Hepatocyte (in vitro differentiated cells): Measurements from ENCODE around the gene EXOC6B. TPM values are rescaled to one million over a fixed set of nuclear protein-coding genes. Genes with fewer than 3 reads are reported as not detected.
A peak's percentile ranks its signal among the peaks of the same experiment; 100 is the strongest.

Experiments used
- DNase-seq: peaks from one replicate; pipeline ENCODE4 v3.0.0-alpha.2; 2016; ENCODE audit warnings: low spot score
- H2AFZ ChIP-seq: fragments of 200-600 bp; sonication (generic); 2 replicates; pipeline ENCODE4 v1.6.0; 2016; ENCODE audit warnings: antibody characterized with exemption, mild to moderate bottlenecking
- H3K27ac ChIP-seq: fragments of 200-600 bp; sonication (generic); 2 replicates; pipeline ENCODE4 v1.5.1; 2016; ENCODE audit warnings: mild to moderate bottlenecking
- H3K27me3 ChIP-seq: fragments of 200-600 bp; sonication (generic); 2 replicates; pipeline ENCODE4 v1.6.1; 2016
- H3K36me3 ChIP-seq: fragments of 200-600 bp; sonication (generic); replicated peaks from 2 replicates; pipeline ENCODE4 v1.5.1; 2016; ENCODE audit warnings: low read depth; ENCODE audit not compliant: insufficient read depth
- H3K4me1 ChIP-seq: fragments of 200-600 bp; sonication (generic); 2 replicates; pipeline ENCODE4 v1.5.1; 2016; ENCODE audit warnings: mild to moderate bottlenecking, moderate library complexity; ENCODE audit not compliant: insufficient read depth
- H3K4me2 ChIP-seq: fragments of 200-600 bp; sonication (generic); 2 replicates; pipeline ENCODE4 v1.6.0; 2016
- H3K4me3 ChIP-seq: fragments of 200-600 bp; sonication (generic); 2 replicates; pipeline ENCODE4 v1.5.1; 2016; ENCODE audit warnings: mild to moderate bottlenecking
- H3K79me2 ChIP-seq: fragments of 200-600 bp; sonication (generic); 2 replicates; pipeline ENCODE4 v1.6.0; 2017; ENCODE audit warnings: mild to moderate bottlenecking
- H3K9me2 ChIP-seq: fragments of 200-600 bp; sonication (generic); replicated peaks from 2 replicates; pipeline ENCODE4 v1.6.0; 2017; ENCODE audit warnings: mild to moderate bottlenecking; ENCODE audit not compliant: insufficient read depth
- H3K9me3 ChIP-seq: fragments of 200-600 bp; sonication (generic); 2 replicates; pipeline ENCODE4 v1.5.1; 2016; ENCODE audit warnings: low read depth, mild to moderate bottlenecking
- H4K20me1 ChIP-seq: fragments of 200-600 bp; sonication (generic); 2 replicates; pipeline ENCODE4 v1.6.0; 2016; ENCODE audit warnings: mild to moderate bottlenecking; ENCODE audit not compliant: insufficient read depth, poor library complexity, severe bottlenecking
- EZH2 ChIP-seq: fragments of 200-600 bp; sonication (generic); IDR thresholded peaks from 2 replicates; pipeline ENCODE4 v1.6.1; 2016; ENCODE audit warnings: antibody characterized with exemption, mild to moderate bottlenecking, borderline replicate concordance
- EZH2phosphoT487 ChIP-seq: fragments of 200-600 bp; sonication (generic); IDR thresholded peaks from one replicate; pipeline ENCODE4 v1.6.1; 2018; ENCODE audit warnings: antibody characterized with exemption, mild to moderate bottlenecking, low read depth, moderate library complexity; ENCODE audit not compliant: unreplicated experiment, severe bottlenecking
- WGBS: methylation state at CpG from one replicate; pipeline ENCODE4 v1.1.6; 2016; ENCODE audit warnings: low lambda C conversion rate; ENCODE audit errors: missing lambda C conversion rate; 5-methylcytosine and 5-hydroxymethylcytosine counted together
- polyA plus RNA-seq: library from polyadenylated mRNA; unstranded; fragments of >200 nt; fragmentation: Nextera tagmentation; extraction: Ambion mirVana; gene quantifications from 2 replicates; pipeline ENCODE4 v1.2.1, GENCODE V29; 2016
- total RNA-seq: library from RNA; depleted of rRNA; stranded (reverse); fragments of >200 nt; gene quantifications from 2 replicates; pipeline ENCODE4 v1.2.3, GENCODE V29; 2014
- TF ChIP-seq, protein P1 (sequence below): fragments of 200-600 bp; sonication (generic); IDR thresholded peaks from 2 replicates; pipeline ENCODE4 v1.5.1; 2016; ENCODE audit warnings: antibody characterized with exemption, mild to moderate bottlenecking; ENCODE audit not compliant: poor library complexity

EXOC6B gene
- total and polyA plus RNA-seq, 2 experiments from 2014 or later, result 11.8 to 36.2 TPM

DNA sequence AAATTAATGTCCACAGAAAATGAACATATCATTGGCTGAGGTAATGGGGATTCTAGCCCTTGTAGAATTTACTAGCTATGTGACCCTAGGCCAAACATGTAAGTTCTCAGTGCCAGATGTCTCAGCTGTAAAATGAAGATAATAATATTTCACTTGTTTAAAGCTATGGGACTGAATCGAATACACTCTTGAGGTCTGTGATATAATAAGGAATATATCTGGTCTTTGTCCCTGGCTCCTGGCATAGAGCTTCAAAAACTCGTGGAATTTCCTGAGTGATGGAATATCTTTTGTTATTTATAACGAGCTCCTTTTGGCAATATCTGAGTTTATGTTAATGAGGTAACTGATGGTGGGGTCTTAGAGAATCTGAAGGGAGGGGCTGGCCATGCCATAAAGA, 476.8 kb downstream of the EXOC6B start:
- H4K20me1 ChIP-seq, result no peaks in the 10 kb centered on the region
- no peaks in the 10 kb centered on the region for H3K9me2 ChIP-seq
- H2AFZ ChIP-seq, result no peak overlapping the region
- no peaks in the 10 kb centered on the region for H3K27me3 ChIP-seq
- 89% methylated on average over 3 of the region's 3 CpGs for WGBS
- DNase-seq, result no peak
- no peak overlapping the region for H3K4me3 ChIP-seq
- peaks cover 7% of the 10 kb centered on the region for H3K4me1 ChIP-seq
- no peaks in the 10 kb centered on the region for H3K36me3 ChIP-seq
- no peak overlapping the region for H3K27ac ChIP-seq
- H3K4me2 ChIP-seq, result no peak overlapping the region
- TF ChIP-seq, protein P1, sequence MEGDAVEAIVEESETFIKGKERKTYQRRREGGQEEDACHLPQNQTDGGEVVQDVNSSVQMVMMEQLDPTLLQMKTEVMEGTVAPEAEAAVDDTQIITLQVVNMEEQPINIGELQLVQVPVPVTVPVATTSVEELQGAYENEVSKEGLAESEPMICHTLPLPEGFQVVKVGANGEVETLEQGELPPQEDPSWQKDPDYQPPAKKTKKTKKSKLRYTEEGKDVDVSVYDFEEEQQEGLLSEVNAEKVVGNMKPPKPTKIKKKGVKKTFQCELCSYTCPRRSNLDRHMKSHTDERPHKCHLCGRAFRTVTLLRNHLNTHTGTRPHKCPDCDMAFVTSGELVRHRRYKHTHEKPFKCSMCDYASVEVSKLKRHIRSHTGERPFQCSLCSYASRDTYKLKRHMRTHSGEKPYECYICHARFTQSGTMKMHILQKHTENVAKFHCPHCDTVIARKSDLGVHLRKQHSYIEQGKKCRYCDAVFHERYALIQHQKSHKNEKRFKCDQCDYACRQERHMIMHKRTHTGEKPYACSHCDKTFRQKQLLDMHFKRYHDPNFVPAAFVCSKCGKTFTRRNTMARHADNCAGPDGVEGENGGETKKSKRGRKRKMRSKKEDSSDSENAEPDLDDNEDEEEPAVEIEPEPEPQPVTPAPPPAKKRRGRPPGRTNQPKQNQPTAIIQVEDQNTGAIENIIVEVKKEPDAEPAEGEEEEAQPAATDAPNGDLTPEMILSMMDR, result no peak
- TF ChIP-seq EZH2phosphoT487 (no peak), EZH2 (no peak)
- H3K79me2 ChIP-seq, result no peaks in the 10 kb centered on the region
- peaks cover 10% of the 10 kb centered on the region for H3K9me3 ChIP-seq

DNA sequence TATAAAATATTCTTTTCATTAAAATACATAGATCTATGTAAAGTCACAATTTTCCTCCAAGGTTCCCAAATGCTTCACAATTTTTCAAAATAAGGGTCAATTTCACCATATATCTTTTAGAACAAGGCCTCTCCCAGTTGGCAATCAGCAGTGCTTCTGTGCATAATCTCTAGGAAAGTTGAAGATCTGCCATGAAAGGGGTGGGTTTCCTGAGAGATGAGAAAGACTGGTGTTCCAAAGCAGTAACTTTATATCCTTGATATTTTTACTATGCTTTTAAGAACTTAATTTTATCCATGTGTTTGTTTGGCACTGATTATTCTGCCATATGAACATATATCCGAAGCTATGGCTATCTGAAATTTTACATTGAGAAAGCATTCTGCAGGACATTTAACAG, 478.8 kb downstream of the EXOC6B start:
- Histone ChIP-seq H2AFZ (no peak overlapping the region), H3K4me1 (peaks cover 7% of the 10 kb centered on the region), H3K27me3 (no peaks in the 10 kb centered on the region), H4K20me1 (no peaks in the 10 kb centered on the region), H3K36me3 (no peaks in the 10 kb centered on the region), H3K27ac (no peak overlapping the region), H3K4me3 (no peak overlapping the region), H3K9me2 (no peaks in the 10 kb centered on the region), H3K79me2 (no peaks in the 10 kb centered on the region), H3K9me3 (peaks cover 13% of the 10 kb centered on the region), H3K4me2 (no peak overlapping the region)
- DNase-seq, result peak; percentile 5
- 59% methylated on average over 1 of the region's 1 CpG for WGBS
- TF ChIP-seq, protein P1, result no peak
- TF ChIP-seq EZH2phosphoT487 (no peak), EZH2 (no peak)

DNA sequence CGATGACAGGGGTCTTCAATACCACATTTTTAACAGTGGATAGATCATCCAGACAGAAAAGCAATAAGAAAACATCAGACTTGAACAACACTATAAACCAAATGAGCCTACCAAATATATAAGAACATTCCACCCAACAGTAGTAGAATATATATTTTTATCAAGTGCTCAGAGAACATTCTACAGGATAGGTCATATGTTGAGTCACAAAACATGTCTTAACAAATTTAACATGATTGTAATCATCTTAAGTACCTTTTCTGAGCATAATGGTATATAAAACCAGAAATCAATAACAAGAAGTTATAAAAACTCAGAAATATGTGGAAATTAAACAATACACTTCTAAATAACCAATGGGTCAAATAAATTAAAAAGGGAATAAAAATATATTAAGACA, 484.2 kb downstream of the EXOC6B start:
- Histone ChIP-seq H3K27ac (no peak overlapping the region), H3K4me3 (no peak overlapping the region), H3K4me1 (no peaks in the 10 kb centered on the region), H3K4me2 (no peak overlapping the region), H3K27me3 (no peaks in the 10 kb centered on the region), H3K36me3 (no peaks in the 10 kb centered on the region), H4K20me1 (no peaks in the 10 kb centered on the region), H3K9me3 (peaks cover 13% of the 10 kb centered on the region), H3K79me2 (no peaks in the 10 kb centered on the region), H2AFZ (no peak overlapping the region), H3K9me2 (no peaks in the 10 kb centered on the region)
- TF ChIP-seq, protein P1, result no peak
- TF ChIP-seq EZH2phosphoT487, result no peak
- TF ChIP-seq EZH2, result no peak
- DNase-seq, result no peak
- WGBS, result 98% methylated on average over 1 of the region's 1 CpG

DNA sequence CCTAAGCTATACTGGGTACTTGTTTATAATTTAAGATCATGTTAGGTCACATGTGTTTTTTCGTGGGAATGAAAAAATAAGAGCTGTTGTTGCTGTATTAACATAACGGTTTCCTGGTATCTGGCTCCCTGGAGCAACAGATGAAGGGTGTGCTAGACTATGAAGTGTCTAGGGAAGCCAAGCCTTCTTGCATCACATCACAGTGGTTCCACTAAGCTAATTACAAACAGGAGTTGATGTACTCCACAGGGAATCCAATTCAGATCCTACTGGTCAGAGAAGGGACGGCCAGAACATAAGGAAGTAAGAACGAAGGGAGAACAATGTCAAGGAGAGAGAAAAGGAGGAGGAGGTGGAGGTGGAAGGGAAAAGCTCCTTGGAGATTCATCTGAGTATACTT, 485.2 kb downstream of the EXOC6B start:
- TF ChIP-seq EZH2phosphoT487 (no peak), EZH2 (no peak)
- TF ChIP-seq, protein P1, result no peak
- DNase-seq, result no peak
- no peaks in the 10 kb centered on the region for H3K4me1 ChIP-seq
- H4K20me1 ChIP-seq, result no peaks in the 10 kb centered on the region
- H3K9me3 ChIP-seq, result peaks cover 13% of the 10 kb centered on the region
- no peak overlapping the region for H3K4me3 ChIP-seq
- WGBS, result 91% methylated on average over 4 of the region's 4 CpGs
- no peak overlapping the region for H2AFZ ChIP-seq
- H3K27me3 ChIP-seq, result no peaks in the 10 kb centered on the region
- H3K4me2 ChIP-seq, result no peak overlapping the region
- H3K36me3 ChIP-seq, result no peaks in the 10 kb centered on the region
- H3K79me2 ChIP-seq, result no peaks in the 10 kb centered on the region
- H3K27ac ChIP-seq, result no peak overlapping the region
- no peaks in the 10 kb centered on the region for H3K9me2 ChIP-seq
